NCI-H446 (cell line): ENCODE measurements around the gene PHF21B.

Source experiments
- DNase-seq, 2 experiments: peaks; one replicate each; lab custom pipeline; 2025; lab: John Stamatoyannopoulos, UW

PHF21B gene

GRCh38 chr22:44840611-44841322, 169.0 kb downstream of the PHF21B start:
- no peak for DNase-seq

DNA sequence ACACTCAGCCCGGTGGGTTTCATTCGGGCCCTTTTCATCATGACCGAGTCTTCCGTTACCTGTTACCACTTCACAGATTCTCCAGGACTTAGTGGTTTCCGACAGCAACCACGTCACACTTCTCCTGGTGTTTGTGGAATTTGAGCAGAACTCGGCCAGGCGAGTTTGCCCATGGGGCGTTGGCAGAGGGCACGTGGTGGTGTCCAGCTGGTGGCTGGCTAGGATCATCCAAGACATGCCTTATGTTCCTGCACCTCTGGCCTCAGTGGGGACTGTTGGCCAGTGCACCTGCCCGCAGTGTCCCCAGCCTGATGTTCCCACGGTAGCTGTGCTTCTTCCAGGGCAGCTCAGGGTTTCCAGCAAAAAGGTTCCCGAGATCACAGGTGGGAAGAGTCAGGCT, 170.1 kb downstream of the PHF21B start:
- no peak for DNase-seq

DNA sequence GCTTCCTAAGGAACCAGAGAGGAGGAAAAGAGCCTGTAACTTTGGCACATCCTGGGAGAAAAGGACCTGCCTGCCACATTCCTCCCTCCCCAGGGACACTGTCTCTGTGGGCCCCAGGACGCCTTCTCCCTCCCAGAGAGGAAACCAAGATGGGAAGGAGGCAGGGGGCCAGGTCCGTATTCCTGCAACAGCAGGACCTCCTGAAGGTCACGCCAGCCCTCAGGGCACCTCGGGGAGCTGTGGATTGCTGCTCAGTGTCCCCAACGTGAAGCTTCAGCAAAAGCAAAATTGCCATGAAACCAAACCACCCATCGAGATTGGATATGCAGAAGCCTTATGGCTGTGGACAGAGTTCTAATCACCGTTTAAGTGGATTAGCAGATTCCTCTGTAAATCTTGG, 170.7 kb downstream of the PHF21B start:
- DNase-seq: no peak

- DNase-seq: peak in 1 of 2 experiments; percentile 3
Observed at GRCh38 chr22:44838316-44839016, 171.3 kb downstream of the PHF21B start.

GRCh38 chr22:44837481-44837880, 172.3 kb downstream of the PHF21B start:
- DNase-seq: no peak

- DNase-seq: no peak
Observed at GRCh38 chr22:44834065-44834464, 175.7 kb downstream of the PHF21B start.

- no peak for DNase-seq
Observed at GRCh38 chr22:44831885-44832284, 177.9 kb downstream of the PHF21B start.
